SK-N-SH treated with all-trans-retinoic acid at 6 μM for 48 hours (cell line): Measurements from ENCODE around the gene CERK.

Experiments
- ATAC-seq: fragments of 200-7000 bp; cut with Tn5 transposase; 3 replicates; pipeline ENCODE4 v1.9.1; 2020; ENCODE audit warnings: mild to moderate bottlenecking, moderate library complexity
- ARNTL ChIP-seq: fragments of 450-650 bp; formaldehyde crosslinking; IDR thresholded peaks from 2 replicates; pipeline ENCODE4 v1.5.0; 2020; ENCODE audit warnings: low read depth, mild to moderate bottlenecking, moderate library complexity, borderline replicate concordance
- BACH2 ChIP-seq: fragments of 250-450 bp; sonication (Bioruptor Pico); IDR thresholded peaks from 2 replicates; pipeline ENCODE4 v1.9.0; 2021; ENCODE audit warnings: mild to moderate bottlenecking, borderline replicate concordance
- CREB5 ChIP-seq: fragments of 250-450 bp; sonication (Bioruptor Pico); IDR thresholded peaks from 2 replicates; pipeline ENCODE4 v1.5.1; 2020; ENCODE audit warnings: low read depth, mild to moderate bottlenecking, moderate library complexity
- CSDC2 ChIP-seq: fragments of 250-450 bp; sonication (Bioruptor Pico); IDR thresholded peaks from 2 replicates; pipeline ENCODE4 v1.5.0; 2020; ENCODE audit warnings: mild to moderate bottlenecking, moderate library complexity
- ESRRG ChIP-seq: fragments of 250-450 bp; sonication (Bioruptor Pico); IDR thresholded peaks from 2 replicates; pipeline ENCODE4 v1.6.1; 2021; ENCODE audit warnings: mild to moderate bottlenecking
- GLIS3 ChIP-seq: fragments of 250-450 bp; sonication (Bioruptor Pico); IDR thresholded peaks from 2 replicates; pipeline ENCODE4 v1.5.0; 2020; ENCODE audit warnings: mild to moderate bottlenecking, moderate library complexity
- ISL1 ChIP-seq: fragments of 250-450 bp; sonication (Bioruptor Pico); IDR thresholded peaks from 2 replicates; pipeline ENCODE4 v2.1.2; 2022; ENCODE audit warnings: mild to moderate bottlenecking, moderate library complexity
- OSR1 ChIP-seq: fragments of 250-450 bp; sonication (Bioruptor Pico); IDR thresholded peaks from 2 replicates; pipeline ENCODE4 v1.8.0; 2022; ENCODE audit warnings: moderate library complexity, mild to moderate bottlenecking, inconsistent platforms
- POU6F1 ChIP-seq: fragments of 250-450 bp; sonication (Bioruptor Pico); IDR thresholded peaks from 2 replicates; pipeline ENCODE4 v1.8.0; 2021; ENCODE audit warnings: low read depth, mild to moderate bottlenecking, moderate library complexity, borderline replicate concordance
- PPARA ChIP-seq: fragments of 250-450 bp; sonication (Bioruptor Pico); IDR thresholded peaks from 2 replicates; pipeline ENCODE4 v1.5.0; 2020; ENCODE audit warnings: mild to moderate bottlenecking, borderline replicate concordance
- RARB ChIP-seq: fragments of 250-450 bp; sonication (Bioruptor Pico); IDR thresholded peaks from 2 replicates; pipeline ENCODE4 v1.8.0; 2021; ENCODE audit warnings: mild to moderate bottlenecking, moderate library complexity
- SNAI2 ChIP-seq: fragments of 250-450 bp; sonication (Bioruptor Pico); IDR thresholded peaks from 2 replicates; pipeline ENCODE4 v1.5.0; 2020; ENCODE audit warnings: mild to moderate bottlenecking, moderate library complexity
- TCF4 ChIP-seq: fragments of 250-450 bp; sonication (Bioruptor Pico); IDR thresholded peaks from 2 replicates; pipeline ENCODE4 v1.8.0; 2021; ENCODE audit warnings: mild to moderate bottlenecking, moderate library complexity, borderline replicate concordance
- TOX ChIP-seq: fragments of 250-450 bp; sonication (Bioruptor Pico); IDR thresholded peaks from 2 replicates; pipeline ENCODE4 v1.8.0; 2021; ENCODE audit warnings: mild to moderate bottlenecking, moderate library complexity, borderline replicate concordance
- TSHZ2 ChIP-seq: fragments of 250-450 bp; sonication (Bioruptor Pico); IDR thresholded peaks from 2 replicates; pipeline ENCODE4 v1.5.0; 2020; ENCODE audit warnings: mild to moderate bottlenecking, moderate library complexity
- ZC3H10 ChIP-seq: fragments of 250-450 bp; sonication (Bioruptor Pico); IDR thresholded peaks from 2 replicates; pipeline ENCODE4 v1.5.1; 2021; ENCODE audit warnings: mild to moderate bottlenecking, moderate library complexity
- ZFP30 ChIP-seq: fragments of 450-650 bp; formaldehyde crosslinking; IDR thresholded peaks from 2 replicates; pipeline ENCODE4 v1.5.0; 2022; ENCODE audit warnings: mild to moderate bottlenecking, moderate library complexity
- ZNF565 ChIP-seq: fragments of 450-650 bp; formaldehyde crosslinking; conservative IDR thresholded peaks from 2 replicates; pipeline ENCODE4 v1.5.0; 2020; ENCODE audit warnings: low read depth, mild to moderate bottlenecking, moderate library complexity
- ZNF70 ChIP-seq: fragments of 450-650 bp; formaldehyde crosslinking; IDR thresholded peaks from 2 replicates; pipeline ENCODE4 v1.5.0; 2020; ENCODE audit warnings: mild to moderate bottlenecking, moderate library complexity
- ZNF8 ChIP-seq: fragments of 450-650 bp; formaldehyde crosslinking; IDR thresholded peaks from 2 replicates; pipeline ENCODE4 v1.5.0; 2020; ENCODE audit warnings: mild to moderate bottlenecking, moderate library complexity
- TF ChIP-seq, protein P1 (sequence below): fragments of 250-450 bp; sonication (Bioruptor Pico); IDR thresholded peaks from 2 replicates; pipeline ENCODE4 v1.5.1; 2021; ENCODE audit warnings: mild to moderate bottlenecking, moderate library complexity

CERK gene

DNA sequence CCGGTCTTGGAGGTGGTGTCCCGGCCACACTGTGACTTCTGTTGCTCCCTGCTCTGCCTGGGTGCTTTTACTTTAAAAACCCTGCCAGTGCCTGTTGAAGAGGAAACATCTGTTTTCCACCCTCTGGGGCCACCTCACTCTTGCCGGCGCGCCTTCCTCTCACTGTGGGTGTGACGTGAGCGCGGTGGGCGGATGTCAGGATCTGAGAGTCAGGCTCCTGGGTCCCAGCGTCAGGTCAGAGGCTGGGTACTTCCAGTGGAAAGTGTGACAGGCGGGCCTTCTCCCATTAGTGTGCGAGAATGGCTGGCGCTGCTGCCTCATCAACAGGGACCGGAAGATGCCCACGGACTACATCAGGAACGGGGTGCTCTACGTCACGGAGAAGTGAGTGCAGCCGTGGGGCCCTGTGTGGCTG lies 63.7 kb downstream of the CERK start:
- no peak for ATAC-seq
- TF ChIP-seq, protein P1, sequence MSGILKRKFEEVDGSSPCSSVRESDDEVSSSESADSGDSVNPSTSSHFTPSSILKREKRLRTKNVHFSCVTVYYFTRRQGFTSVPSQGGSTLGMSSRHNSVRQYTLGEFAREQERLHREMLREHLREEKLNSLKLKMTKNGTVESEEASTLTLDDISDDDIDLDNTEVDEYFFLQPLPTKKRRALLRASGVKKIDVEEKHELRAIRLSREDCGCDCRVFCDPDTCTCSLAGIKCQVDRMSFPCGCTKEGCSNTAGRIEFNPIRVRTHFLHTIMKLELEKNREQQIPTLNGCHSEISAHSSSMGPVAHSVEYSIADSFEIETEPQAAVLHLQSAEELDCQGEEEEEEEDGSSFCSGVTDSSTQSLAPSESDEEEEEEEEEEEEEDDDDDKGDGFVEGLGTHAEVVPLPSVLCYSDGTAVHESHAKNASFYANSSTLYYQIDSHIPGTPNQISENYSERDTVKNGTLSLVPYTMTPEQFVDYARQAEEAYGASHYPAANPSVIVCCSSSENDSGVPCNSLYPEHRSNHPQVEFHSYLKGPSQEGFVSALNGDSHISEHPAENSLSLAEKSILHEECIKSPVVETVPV = no peak
- TF ChIP-seq ZNF8 (CRISPR knock-in tag) (no peak), OSR1 (CRISPR knock-in tag) (no peak), CREB5 (CRISPR knock-in tag) (no peak), GLIS3 (no peak), ZFP30 (CRISPR knock-in tag) (no peak), TSHZ2 (CRISPR knock-in tag) (no peak), BACH2 (CRISPR knock-in tag) (no peak), TOX (CRISPR knock-in tag) (no peak), ZC3H10 (CRISPR knock-in tag) (no peak), ARNTL (CRISPR knock-in tag) (no peak), ZNF70 (no peak), POU6F1 (CRISPR knock-in tag) (no peak), CSDC2 (CRISPR knock-in tag) (no peak), SNAI2 (CRISPR knock-in tag) (no peak), RARB (CRISPR knock-in tag) (no peak), ESRRG (CRISPR knock-in tag) (no peak), PPARA (no peak), ZNF565 (CRISPR knock-in tag) (no peak)

GRCh38 chr22:46673662-46674236 lies 64.3 kb downstream of the CERK start:
- TF ChIP-seq, protein P1 = no peak
- TF ChIP-seq RARB (CRISPR knock-in tag) = no peak
- no peak for TF ChIP-seq OSR1 (CRISPR knock-in tag)
- TF ChIP-seq TCF4 = no peak
- no peak for TF ChIP-seq GLIS3
- TF ChIP-seq ZNF70 = no peak
- TF ChIP-seq BACH2 (CRISPR knock-in tag) = no peak
- TF ChIP-seq TSHZ2 (CRISPR knock-in tag) = no peak
- no peak for TF ChIP-seq ZFP30 (CRISPR knock-in tag)
- TF ChIP-seq ZNF565 (CRISPR knock-in tag) = no peak
- TF ChIP-seq PPARA = no peak
- TF ChIP-seq SNAI2 (CRISPR knock-in tag) = no peak
- TF ChIP-seq POU6F1 (CRISPR knock-in tag) = no peak
- TF ChIP-seq ARNTL (CRISPR knock-in tag) = no peak
- TF ChIP-seq ISL1 = no peak
- TF ChIP-seq CSDC2 (CRISPR knock-in tag) = no peak
- no peak for TF ChIP-seq CREB5 (CRISPR knock-in tag)
- no peak for ATAC-seq
